Pancreas (tissue), 10 donors: ENCODE data around the gene GRAMD2B. TPM values are rescaled to one million over a fixed set of nuclear protein-coding genes. Genes with fewer than 3 reads are reported as not detected.
A peak's percentile ranks its signal among the peaks of the same experiment; 100 is the strongest.

Experiments
- ATAC-seq, 4 donors: fragments of 200-7000 bp; cut with Tn5 transposase; one replicate each; pipeline versions ENCODE4 v1.8.0 to v1.9.1; 2020; ENCODE audit warnings: mild to moderate bottlenecking in 4 of 4, moderate library complexity in 4 of 4
- DNase-seq, 6 donors: peaks; one replicate each; pipeline ENCODE4 v3.0.0-alpha.2; 2020
- FAIRE-seq: peaks from 2 replicates; lab custom pipeline; 2012; peaks lifted over from hg19 to GRCh38; lab: Jason Lieb, UNC
- H3K27ac ChIP-seq, 4 donors: fragments of 200-600 bp; sonication (generic); 1 replicate in 3 of 4; 2 replicates in 1 of 4; pipeline versions ENCODE4 v1.5.0 to v1.8.0; 2020
- H3K27me3 ChIP-seq, 4 donors: fragments of 200-600 bp; one replicate each; pipeline ENCODE4 v1.8.0; 2021
- H3K36me3 ChIP-seq, 3 donors: fragments of 200-600 bp; sonication (generic) in 1 of 3; one replicate each; pipeline versions ENCODE4 v1.5.0 to v1.8.0; 2020 to 2021
- H3K4me1 ChIP-seq, 3 donors: fragments of 200-600 bp; one replicate each; pipeline ENCODE4 v1.8.0; 2021
- H3K4me3 ChIP-seq, 4 donors: fragments of 200-600 bp; sonication (generic) in 2 of 4; one replicate each; pipeline versions ENCODE4 v1.5.0 to v1.8.0; 2020 to 2021
- H3K9me3 ChIP-seq, 4 donors: fragments of 200-600 bp; one replicate each; pipeline ENCODE4 v1.8.0; 2021
- WGBS, 2 donors: extraction: QIAGEN DNeasy Blood & Tissue Kit; methylation state at CpG; one replicate each; pipeline ENCODE4 v1.1.7; 2013; 5-methylcytosine and 5-hydroxymethylcytosine counted together
- intact Hi-C, 3 donors: fragments of 100-400 bp; cut with DNase I; formaldehyde crosslinking; loops; one replicate each; pipeline versions ENCODE4 v1.11.1 to v1.14.2; 2022
- polyA plus RNA-seq, 2 donors: library from polyadenylated mRNA; stranded (reverse); fragments of 200-250 nt; gene quantifications; one replicate each; pipeline ENCODE4 v1.2.3, GENCODE V29; 2013
- total RNA-seq, 6 donors: library from RNA; stranded (reverse); fragmentation: NEBNext Ultra II Directional in 4 of 6; extraction: Animal tissue kit (Norgen Biotek cat#: 25700) in 4 of 6; gene quantifications; one replicate each; pipeline versions ENCODE4 v1.2.1 to v1.2.4, GENCODE V29; 2021 to 2023
- TF ChIP-seq, protein P1 (sequence below), 4 donors: fragments of 200-600 bp; sonication (generic) in 3 of 4; IDR thresholded peaks; one replicate each; pipeline versions ENCODE4 v1.5.0 to v1.8.0; 2021; ENCODE audit warnings: antibody characterized with exemption in 4 of 4
- donor health status: healthy with polysubstance abuse.
- donor health status: DM: no; HTN: no; CAD: no; lungs with moderate emphysema.
- donor health status: DM: no; HTN: no; CAD: no.
- donor health status: control.
- donor health status: control.
- donor health status: Bipolar disorder and iron deficiency.
- donor health status: DM: yes; HTN: yes; CAD: no.
- donor health status: DM: no; HTN: no; CAD: no.
- donor health status: DM: no; HTN: no; CAD: no.
- donor health status: DM: yes; HTN: yes; CAD: no.

GRAMD2B gene
- total and polyA plus RNA-seq, 8 donors, result 4.4 to 11.8 (median 6.5) TPM

DNA sequence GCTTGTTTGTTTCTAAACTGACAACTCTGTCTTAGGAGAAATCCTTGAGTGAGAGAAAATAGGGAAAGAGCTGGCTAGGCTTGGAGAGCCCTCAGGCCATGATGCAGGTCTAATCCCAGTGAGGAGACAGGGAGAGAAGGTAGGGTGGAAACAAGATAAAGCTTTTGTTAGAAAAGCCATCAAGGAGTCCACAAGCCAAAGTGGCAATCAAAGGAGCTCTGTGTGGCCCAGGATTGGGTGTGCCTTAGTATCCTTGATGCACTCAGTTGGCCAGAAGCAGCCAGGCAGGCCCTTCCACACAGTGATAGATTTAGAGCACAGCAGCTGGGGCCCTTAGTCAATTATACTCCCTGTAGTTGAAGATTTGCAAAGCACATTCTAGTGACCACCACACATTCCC is 97.9 kb downstream of the GRAMD2B start:
- intact Hi-C loops, result no loop called here
- H3K4me1 ChIP-seq, result peaks cover 0 to 7% (median 0%) of the 10 kb centered on the region in 3 donors
- no peak for ATAC-seq

GRCh38 chr5:126523818-126524510 is 100.8 kb downstream of the GRAMD2B start:
- Histone ChIP-seq H3K27ac (no peak overlapping the region), H3K4me1 (peaks cover 0 to 7% (median 0%) of the 10 kb centered on the region in 3 donors), H3K4me3 (no peak overlapping the region), H3K9me3 (no peaks in the 10 kb centered on the region), H3K27me3 (no peaks in the 10 kb centered on the region), H3K36me3 (no peaks in the 10 kb centered on the region)
- TF ChIP-seq, protein P1, sequence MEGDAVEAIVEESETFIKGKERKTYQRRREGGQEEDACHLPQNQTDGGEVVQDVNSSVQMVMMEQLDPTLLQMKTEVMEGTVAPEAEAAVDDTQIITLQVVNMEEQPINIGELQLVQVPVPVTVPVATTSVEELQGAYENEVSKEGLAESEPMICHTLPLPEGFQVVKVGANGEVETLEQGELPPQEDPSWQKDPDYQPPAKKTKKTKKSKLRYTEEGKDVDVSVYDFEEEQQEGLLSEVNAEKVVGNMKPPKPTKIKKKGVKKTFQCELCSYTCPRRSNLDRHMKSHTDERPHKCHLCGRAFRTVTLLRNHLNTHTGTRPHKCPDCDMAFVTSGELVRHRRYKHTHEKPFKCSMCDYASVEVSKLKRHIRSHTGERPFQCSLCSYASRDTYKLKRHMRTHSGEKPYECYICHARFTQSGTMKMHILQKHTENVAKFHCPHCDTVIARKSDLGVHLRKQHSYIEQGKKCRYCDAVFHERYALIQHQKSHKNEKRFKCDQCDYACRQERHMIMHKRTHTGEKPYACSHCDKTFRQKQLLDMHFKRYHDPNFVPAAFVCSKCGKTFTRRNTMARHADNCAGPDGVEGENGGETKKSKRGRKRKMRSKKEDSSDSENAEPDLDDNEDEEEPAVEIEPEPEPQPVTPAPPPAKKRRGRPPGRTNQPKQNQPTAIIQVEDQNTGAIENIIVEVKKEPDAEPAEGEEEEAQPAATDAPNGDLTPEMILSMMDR (IDR thresholded peaks at IDR 0.05), result no peak
- intact Hi-C loops, result no loop called here
- DNase-seq (no peak), FAIRE-seq (no peak), ATAC-seq (no peak)
- 77 to 78% methylated on average over 8 of the region's 8 CpGs for WGBS, 2 donors

More for the DNA sequence above, 97.9 kb downstream of the GRAMD2B start:
- FAIRE-seq (no peak), DNase-seq (no peak)
- Histone ChIP-seq H3K27ac (no peak overlapping the region), H3K36me3 (no peaks in the 10 kb centered on the region), H3K27me3 (no peaks in the 10 kb centered on the region), H3K9me3 (no peaks in the 10 kb centered on the region), H3K4me3 (no peak overlapping the region)
- TF ChIP-seq, protein P1 (IDR thresholded peaks at IDR 0.05), result no peak

GRCh38 chr5:126525630-126526245 is 102.5 kb downstream of the GRAMD2B start:
- H3K4me1 ChIP-seq, result peaks cover 0 to 4% (median 0%) of the 10 kb centered on the region in 3 donors
- intact Hi-C loops, result no loop called here
- DNase-seq, result peak in 1 of 6 donors; percentile 31
- H3K27me3 ChIP-seq, result no peaks in the 10 kb centered on the region
- no peak overlapping the region for H3K4me3 ChIP-seq
- peak in 3 of 4 donors; percentile 29 to 53 (median 42) for ATAC-seq
- no peaks in the 10 kb centered on the region for H3K9me3 ChIP-seq
- 47 to 58% methylated on average over 5 of the region's 5 CpGs for WGBS, 2 donors
- H3K36me3 ChIP-seq, result no peaks in the 10 kb centered on the region
- FAIRE-seq, result no peak
- TF ChIP-seq, protein P1 (IDR thresholded peaks at IDR 0.05), result no peak
- H3K27ac ChIP-seq, result no peak overlapping the region

GRCh38 chr5:126526493-126526892 is 103.3 kb downstream of the GRAMD2B start:
- Histone ChIP-seq H3K27ac (no peak overlapping the region), H3K4me1 (peaks cover 0 to 4% (median 0%) of the 10 kb centered on the region in 3 donors), H3K36me3 (no peaks in the 10 kb centered on the region), H3K9me3 (no peaks in the 10 kb centered on the region), H3K27me3 (no peaks in the 10 kb centered on the region), H3K4me3 (no peak overlapping the region)
- TF ChIP-seq, protein P1 (IDR thresholded peaks at IDR 0.05), result no peak
- ATAC-seq (no peak), FAIRE-seq (no peak), DNase-seq (no peak)
- intact Hi-C loops, result no loop called here

- DNase-seq, result no peak
- FAIRE-seq, result no peak
Observed at GRCh38 chr5:126527158-126527557, 103.9 kb downstream of the GRAMD2B start.

More at GRCh38 chr5:126527158-126527557, 103.9 kb downstream of the GRAMD2B start:
- Histone ChIP-seq H3K27me3 (no peaks in the 10 kb centered on the region), H3K4me3 (no peak overlapping the region), H3K27ac (no peak overlapping the region), H3K9me3 (no peaks in the 10 kb centered on the region), H3K36me3 (no peaks in the 10 kb centered on the region), H3K4me1 (peaks cover 0 to 4% (median 0%) of the 10 kb centered on the region in 3 donors)
- intact Hi-C loops, result no loop called here
- no peak for ATAC-seq
- WGBS, 2 donors, result 91% methylated on average over 1 of the region's 1 CpG
- TF ChIP-seq, protein P1 (IDR thresholded peaks at IDR 0.05), result no peak
